Tibial artery (tissue), 4 donors: ENCODE data around the gene LIN52.

Experiments used
- DNase-seq, 2 donors: peaks; one replicate each; pipeline ENCODE4 v3.0.0-alpha.2; 2019
- H3K27ac ChIP-seq, 2 donors: fragments of 200-600 bp; sonication (generic) in 1 of 2; 1 replicate in 1 of 2; 2 replicates in 1 of 2; pipeline ENCODE4 v1.5.1; 2018 to 2019; ENCODE audit warnings: mild to moderate bottlenecking in 1 of 2
- H3K27me3 ChIP-seq, 2 donors: fragments of 200-600 bp; sonication (generic) in 1 of 2; one replicate each; pipeline versions ENCODE4 v1.5.1 to v1.6.0; 2016 to 2019
- H3K36me3 ChIP-seq, 3 donors: fragments of 200-600 bp; sonication (generic) in 2 of 3; one replicate each; pipeline ENCODE4 v1.5.1; 2016 to 2019; ENCODE audit warnings: mild to moderate bottlenecking in 2 of 3
- H3K4me1 ChIP-seq, 4 donors: fragments of 200-600 bp; sonication (generic) in 2 of 4; 1 replicate in 3 of 4; 2 replicates in 1 of 4; pipeline ENCODE4 v1.5.1; 2016 to 2019
- H3K4me3 ChIP-seq, 2 donors: fragments of 200-600 bp; sonication (generic) in 1 of 2; 1 replicate in 1 of 2; 2 replicates in 1 of 2; pipeline ENCODE4 v1.5.1; 2018 to 2019; ENCODE audit warnings: mild to moderate bottlenecking in 2 of 2
- H3K9me3 ChIP-seq, 3 donors: fragments of 200-600 bp; sonication (generic) in 1 of 3; one replicate each; pipeline ENCODE4 v1.5.1; 2016 to 2019
- CTCF ChIP-seq, 2 experiments: fragments of 200-600 bp in 1 of 2; fragments of 450-650 bp in 1 of 2; IDR thresholded peaks; one replicate each; pipeline ENCODE4 v1.5.1; 2017 to 2019; ENCODE audit warnings: antibody characterized with exemption in 2 of 2, mild to moderate bottlenecking in 1 of 2, moderate library complexity in 1 of 2
- intact Hi-C: fragments of 100-400 bp; cut with DNase I; formaldehyde crosslinking; loops from one replicate; pipeline ENCODE4 v1.15.0; 2023; ENCODE audit warnings: low total_unique reads

LIN52 gene

DNA sequence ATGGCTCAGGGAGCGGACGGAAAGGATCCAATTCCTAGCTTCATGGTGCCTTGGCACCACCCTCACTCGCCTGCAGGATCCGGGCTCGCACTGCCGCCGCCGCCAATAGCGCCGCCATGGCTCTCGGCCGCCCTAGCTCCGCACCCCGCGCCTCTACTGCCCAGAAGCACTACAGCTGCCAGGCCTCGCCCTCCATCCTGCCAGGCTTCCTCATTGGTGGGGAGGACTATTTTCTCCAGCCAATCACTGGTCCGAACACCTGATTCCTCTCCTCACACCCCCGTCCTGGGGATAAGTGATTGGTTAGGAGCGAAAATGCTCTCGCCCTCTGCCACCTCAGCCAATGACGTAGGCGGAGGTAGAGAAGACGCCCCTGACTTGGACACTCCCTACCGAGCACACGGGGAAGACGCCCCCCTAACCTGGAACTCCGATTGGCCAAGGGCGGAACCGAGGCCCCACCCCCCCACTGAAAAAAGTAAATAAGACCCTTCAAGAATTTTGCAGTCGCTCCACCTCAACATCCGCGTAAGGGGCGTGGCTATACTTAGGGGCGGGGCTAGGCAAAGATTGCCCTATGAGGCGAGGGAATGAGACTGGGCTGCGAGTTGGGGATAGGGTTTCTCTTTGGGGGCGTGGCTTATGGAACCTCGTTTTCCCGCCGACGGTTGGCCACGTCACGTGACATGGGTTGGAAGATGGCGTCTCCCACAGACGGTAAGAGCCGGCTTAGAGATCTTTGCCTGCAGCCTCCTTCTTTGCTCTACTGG, at the start of gene LIN52, which contains the start of gene ALDH6A1:
Gene LIN52 (plus strand): TSS at position 680 of the 770 bp plus-strand sequence. CDS start 19 bp downstream, at position 699.
Gene ALDH6A1 (minus strand): TSS at position 177 of the 770 bp plus-strand sequence. CDS start 59 bp downstream, at position 118.
- H3K27ac ChIP-seq = peak within 1 kb of the TSS; percentile 91 to 97
- no peaks in the 10 kb centered on the region for H3K36me3 ChIP-seq
- peak; percentile 100 for DNase-seq
- TF ChIP-seq CTCF (IDR thresholded peaks at IDR 0.05) = no peak
- H3K27me3 ChIP-seq = no peaks in the 10 kb centered on the region
- intact Hi-C loops = no loop called here
- no peaks in the 10 kb centered on the region for H3K9me3 ChIP-seq
- H3K4me1 ChIP-seq = peaks cover 0 to 29% (median 20%) of the 10 kb centered on the region in 4 donors
- peak within 1 kb of the TSS; percentile 71 to 94 for H3K4me3 ChIP-seq

DNA sequence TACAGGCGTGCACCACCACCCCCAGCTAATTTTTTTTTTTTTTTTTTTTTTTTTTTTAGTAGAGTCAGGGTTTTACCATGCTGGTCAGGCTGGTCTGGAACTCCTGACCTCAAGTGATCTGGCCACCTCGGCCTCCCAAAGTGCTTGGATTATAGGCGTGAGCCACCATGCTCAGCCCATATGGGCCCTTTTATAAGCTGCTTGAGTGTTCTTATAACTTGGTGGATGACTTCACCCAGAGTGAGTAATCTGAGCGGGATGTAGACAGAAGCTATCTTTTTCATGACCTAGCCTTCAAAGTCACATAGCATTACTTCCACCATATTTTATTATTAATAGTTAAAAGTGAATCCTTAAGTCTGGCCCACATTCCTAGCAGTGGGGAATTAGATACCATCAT, 49.2 kb upstream of the LIN52 start:
- Histone ChIP-seq H3K9me3 (no peaks in the 10 kb centered on the region), H3K27me3 (no peaks in the 10 kb centered on the region), H3K36me3 (peaks cover 0 to 21% (median 0%) of the 10 kb centered on the region in 3 donors), H3K4me1 (no peaks in the 10 kb centered on the region), H3K4me3 (no peak overlapping the region), H3K27ac (no peak overlapping the region)
- intact Hi-C loops = no loop called here
- no peak for DNase-seq
- TF ChIP-seq CTCF (IDR thresholded peaks at IDR 0.05) = no peak

DNA sequence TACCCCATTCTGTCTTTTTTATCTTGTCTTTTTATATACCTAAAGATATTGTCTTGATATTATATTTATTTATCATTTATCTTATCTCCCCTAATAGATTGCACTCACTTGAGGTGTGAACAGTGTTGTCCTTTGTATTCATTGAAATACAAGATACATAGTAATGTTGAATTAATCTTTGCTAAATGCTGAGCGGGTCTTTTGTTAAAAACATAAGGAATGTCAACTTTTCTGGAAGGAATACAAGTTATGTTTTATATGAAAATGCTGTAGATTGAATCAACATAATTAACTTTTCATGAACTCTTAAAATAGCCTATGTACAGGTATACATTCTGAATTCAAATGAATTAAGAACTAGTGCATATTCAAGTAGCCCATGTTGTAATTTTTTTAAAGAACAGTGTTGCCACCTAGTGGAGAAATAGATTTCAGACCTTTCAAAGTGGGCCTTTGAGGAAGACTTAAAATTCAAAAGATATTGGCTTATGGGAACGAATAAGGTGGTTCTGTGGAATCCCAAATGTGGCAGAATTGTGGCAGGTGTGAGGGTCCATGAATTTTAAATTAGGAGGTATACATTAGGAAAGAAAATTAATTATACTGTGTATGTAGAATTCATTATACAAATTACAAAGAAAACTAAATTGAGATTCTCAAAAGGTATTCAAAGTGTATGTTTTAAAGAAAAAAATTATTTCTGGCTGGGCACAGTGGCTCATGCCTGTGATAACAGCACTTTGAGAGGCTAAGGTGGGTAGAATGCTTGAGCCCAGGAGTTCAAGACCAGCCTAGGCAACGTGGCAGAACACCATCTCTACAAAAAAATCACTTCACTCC, 46.5 kb upstream of the LIN52 start:
- Histone ChIP-seq H3K27ac (no peak overlapping the region), H3K9me3 (no peaks in the 10 kb centered on the region), H3K4me1 (no peaks in the 10 kb centered on the region), H3K27me3 (no peaks in the 10 kb centered on the region), H3K4me3 (no peak overlapping the region), H3K36me3 (peaks cover 0 to 35% (median 0%) of the 10 kb centered on the region in 3 donors)
- no peak for DNase-seq
- intact Hi-C loops = no loop called here
- peak; percentile 61 to 63 for TF ChIP-seq CTCF (IDR thresholded peaks at IDR 0.05)

- Histone ChIP-seq H3K27me3 (no peaks in the 10 kb centered on the region), H3K36me3 (peaks cover 0 to 39% (median 0%) of the 10 kb centered on the region in 3 donors), H3K27ac (no peak overlapping the region), H3K4me1 (no peaks in the 10 kb centered on the region), H3K9me3 (no peaks in the 10 kb centered on the region), H3K4me3 (no peak overlapping the region)
- TF ChIP-seq CTCF (IDR thresholded peaks at IDR 0.05) = no peak
- intact Hi-C loops = no loop called here
- no peak for DNase-seq
These were observed 42.5 kb upstream of the LIN52 start for GRCh38 chr14:74042296-74042695.

GRCh38 chr14:74045522-74045921, 39.2 kb upstream of the LIN52 start:
- peaks cover 0 to 39% (median 0%) of the 10 kb centered on the region in 3 donors for H3K36me3 ChIP-seq
- intact Hi-C loops = no loop called here
- H3K4me1 ChIP-seq = no peaks in the 10 kb centered on the region
- H3K27ac ChIP-seq = no peak overlapping the region
- H3K9me3 ChIP-seq = no peaks in the 10 kb centered on the region
- DNase-seq = no peak
- TF ChIP-seq CTCF (IDR thresholded peaks at IDR 0.05) = no peak
- H3K27me3 ChIP-seq = no peaks in the 10 kb centered on the region
- no peak overlapping the region for H3K4me3 ChIP-seq
